K562 (cell line): ENCODE data around the gene SPATC1L. TPM values are rescaled to one million over a fixed set of nuclear protein-coding genes. Genes with fewer than 3 reads are reported as not detected.
A peak's percentile ranks its signal among the peaks of the same experiment; 100 is the strongest.

ENCODE experiments used
- NFIC ChIP-seq: fragments of 450-650 bp; IDR thresholded peaks from 2 replicates; pipeline ENCODE4 v1.6.1; 2017; ENCODE audit warnings: mild to moderate bottlenecking, inconsistent platforms
- RCOR1 ChIP-seq, 2 experiments: IDR thresholded peaks; 2 replicates each; pipeline ENCODE4 v1.6.1; 2012; ENCODE audit warnings: low read depth in 2 of 2, low read length in 2 of 2, borderline replicate concordance in 1 of 2, improper control_type of control experiment in 1 of 2
- SIRT6 ChIP-seq: IDR thresholded peaks from one replicate; pipeline ENCODE4 v1.6.1; 2012; ENCODE audit warnings: low read depth, mild to moderate bottlenecking, control low read depth, inconsistent platforms, low read length, moderate library complexity
- ZFPM2 ChIP-seq: fragments of 250-450 bp; sonication (Bioruptor Pico); IDR thresholded peaks from 2 replicates; pipeline ENCODE4 v1.5.1; 2022; ENCODE audit warnings: mild to moderate bottlenecking
- ZNF589 ChIP-seq: fragments of 200-800 bp; sonication (Bioruptor generic); IDR thresholded peaks from 2 replicates; pipeline ENCODE4 v1.6.1; 2016; ENCODE audit warnings: low read depth, missing genetic modification characterization, missing compliant biosample characterization
- polyA plus RNA-seq, 8 experiments: library from polyadenylated mRNA; depleted of rRNA in 4 of 8; stranded (reverse) in 5 of 8; unstranded in 3 of 8; fragments of >200 nt; fragmentation: Nextera tagmentation in 2 of 8; fragmentation: Illumina TruSeq in 1 of 8; extraction: Ambion mirVana in 2 of 8; extraction: Trizol in 1 of 8; gene quantifications; 2 replicates each; pipeline versions ENCODE4 v1.2.1 to v1.2.3, GENCODE V29; 2011 to 2014; ENCODE audit warnings: inconsistent platforms in 1 of 8, missing spikeins in 1 of 8
- total RNA-seq, 7 experiments: library from RNA; depleted of rRNA in 6 of 7; stranded (reverse); fragments of >200 nt in 6 of 7; fragmentation: Illumina TruSeq in 2 of 7; extraction: Trizol in 2 of 7; gene quantifications; 2 replicates each; pipeline versions ENCODE4 v1.2.1 to v1.2.3, GENCODE V29; 2011 to 2021; ENCODE audit warnings: low replicate concordance in 1 of 7
- TF ChIP-seq, protein P1 (sequence below), 2 experiments: fragments of 150-350 bp in 1 of 2; IDR thresholded peaks; 2 replicates each; pipeline ENCODE4 v1.6.1; 2012 to 2016; ENCODE audit warnings: low read depth in 2 of 2, low read length in 2 of 2, mild to moderate bottlenecking in 1 of 2, moderate library complexity in 1 of 2
- TF ChIP-seq, protein P2 (sequence below): sonication (generic); formaldehyde crosslinking; IDR thresholded peaks from 2 replicates; pipeline ENCODE4 v1.4.0; 2020; ENCODE audit warnings: mild to moderate bottlenecking, missing genetic modification reagents
- TF ChIP-seq, protein P3 (sequence below), 3 experiments: IDR thresholded peaks in 2 of 3; conservative IDR thresholded peaks in 1 of 3; 2 replicates each; pipeline ENCODE4 v1.5.1; 2011 to 2012; ENCODE audit warnings: low read length in 3 of 3, mild to moderate bottlenecking in 3 of 3, control low read depth in 2 of 3, improper control_type of control experiment in 1 of 3, inconsistent platforms in 1 of 3, low read depth in 1 of 3, mixed read lengths in 1 of 3, moderate library complexity in 1 of 3; ENCODE audit not compliant: insufficient read depth in 2 of 3

SPATC1L gene
- total and polyA plus RNA-seq, 9 of the 15 experiments (the other 6 are each of a cell fraction or from before 2014, with no cell fraction given): 0.14 to 121 (median 34.0) TPM; not detected in 1

DNA sequence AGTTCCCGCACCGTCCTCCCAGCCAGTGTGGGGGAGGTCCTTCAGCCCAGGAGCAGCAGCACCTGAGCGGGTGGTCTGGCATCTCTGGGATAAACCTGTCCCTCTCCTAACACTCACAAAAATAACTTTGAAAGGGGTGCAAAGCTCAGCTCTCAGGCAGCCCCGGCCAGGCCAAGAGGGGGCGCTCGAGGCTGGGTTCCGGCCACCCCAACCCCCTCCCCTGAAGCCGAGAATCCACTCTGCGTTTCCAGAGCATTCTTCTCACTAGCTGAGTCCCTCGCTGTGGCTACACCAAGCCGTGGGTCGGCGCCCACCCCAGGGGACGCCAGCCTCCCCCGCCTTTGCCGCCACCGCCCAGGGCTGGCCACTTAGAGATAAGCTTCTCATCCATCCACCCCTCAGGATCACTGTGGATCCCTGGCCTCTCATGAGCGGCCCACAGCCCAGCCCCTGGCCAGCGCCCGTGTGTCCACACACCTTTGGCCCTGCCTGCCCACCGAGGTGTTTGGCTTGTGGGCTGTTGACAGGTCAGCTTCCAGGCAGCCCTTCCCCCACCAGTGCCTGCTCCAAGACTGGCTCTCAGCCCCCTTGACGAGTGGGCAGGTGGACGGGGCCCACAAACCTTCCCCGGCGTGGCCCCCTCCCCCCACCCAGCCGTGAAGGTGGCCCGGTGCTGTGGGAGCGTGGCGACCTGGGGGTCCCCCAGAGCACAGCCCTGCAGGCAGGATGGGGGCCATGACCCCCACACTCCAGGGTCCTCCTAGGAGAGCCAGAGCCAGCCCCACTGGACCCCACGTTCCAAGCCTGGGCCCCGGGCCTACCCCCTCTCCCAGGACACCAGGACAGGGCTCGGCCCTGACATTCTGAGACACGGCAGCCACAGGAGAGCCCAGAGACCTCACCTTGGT lies 30.8 kb downstream of the SPATC1L start (continued):
- TF ChIP-seq, protein P1, sequence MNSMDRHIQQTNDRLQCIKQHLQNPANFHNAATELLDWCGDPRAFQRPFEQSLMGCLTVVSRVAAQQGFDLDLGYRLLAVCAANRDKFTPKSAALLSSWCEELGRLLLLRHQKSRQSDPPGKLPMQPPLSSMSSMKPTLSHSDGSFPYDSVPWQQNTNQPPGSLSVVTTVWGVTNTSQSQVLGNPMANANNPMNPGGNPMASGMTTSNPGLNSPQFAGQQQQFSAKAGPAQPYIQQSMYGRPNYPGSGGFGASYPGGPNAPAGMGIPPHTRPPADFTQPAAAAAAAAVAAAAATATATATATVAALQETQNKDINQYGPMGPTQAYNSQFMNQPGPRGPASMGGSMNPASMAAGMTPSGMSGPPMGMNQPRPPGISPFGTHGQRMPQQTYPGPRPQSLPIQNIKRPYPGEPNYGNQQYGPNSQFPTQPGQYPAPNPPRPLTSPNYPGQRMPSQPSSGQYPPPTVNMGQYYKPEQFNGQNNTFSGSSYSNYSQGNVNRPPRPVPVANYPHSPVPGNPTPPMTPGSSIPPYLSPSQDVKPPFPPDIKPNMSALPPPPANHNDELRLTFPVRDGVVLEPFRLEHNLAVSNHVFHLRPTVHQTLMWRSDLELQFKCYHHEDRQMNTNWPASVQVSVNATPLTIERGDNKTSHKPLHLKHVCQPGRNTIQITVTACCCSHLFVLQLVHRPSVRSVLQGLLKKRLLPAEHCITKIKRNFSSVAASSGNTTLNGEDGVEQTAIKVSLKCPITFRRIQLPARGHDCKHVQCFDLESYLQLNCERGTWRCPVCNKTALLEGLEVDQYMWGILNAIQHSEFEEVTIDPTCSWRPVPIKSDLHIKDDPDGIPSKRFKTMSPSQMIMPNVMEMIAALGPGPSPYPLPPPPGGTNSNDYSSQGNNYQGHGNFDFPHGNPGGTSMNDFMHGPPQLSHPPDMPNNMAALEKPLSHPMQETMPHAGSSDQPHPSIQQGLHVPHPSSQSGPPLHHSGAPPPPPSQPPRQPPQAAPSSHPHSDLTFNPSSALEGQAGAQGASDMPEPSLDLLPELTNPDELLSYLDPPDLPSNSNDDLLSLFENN (IDR thresholded peaks at IDR 0.05; ENCODE audit: low read depth in 2 of 2, low read length in 2 of 2): peak in 1 of 2 experiments; percentile 57; a peak in 1 of 4 replicates
- TF ChIP-seq RCOR1 (IDR thresholded peaks at IDR 0.05; ENCODE audit: borderline replicate concordance in 1 of 2, low read depth in 2 of 2, low read length in 2 of 2) (peak in 1 of 2 experiments; percentile 8; a peak in 1 of 4 replicates), ZFPM2 (CRISPR knock-in tag) (no peak), SIRT6 (no peak), ZNF589 (CRISPR knock-in tag) (0 out of 2 replicates have a peak, but pooled peaks have one; percentile 24), NFIC (no peak; the same call in 1 of the 2 replicates)
- TF ChIP-seq, protein P2, sequence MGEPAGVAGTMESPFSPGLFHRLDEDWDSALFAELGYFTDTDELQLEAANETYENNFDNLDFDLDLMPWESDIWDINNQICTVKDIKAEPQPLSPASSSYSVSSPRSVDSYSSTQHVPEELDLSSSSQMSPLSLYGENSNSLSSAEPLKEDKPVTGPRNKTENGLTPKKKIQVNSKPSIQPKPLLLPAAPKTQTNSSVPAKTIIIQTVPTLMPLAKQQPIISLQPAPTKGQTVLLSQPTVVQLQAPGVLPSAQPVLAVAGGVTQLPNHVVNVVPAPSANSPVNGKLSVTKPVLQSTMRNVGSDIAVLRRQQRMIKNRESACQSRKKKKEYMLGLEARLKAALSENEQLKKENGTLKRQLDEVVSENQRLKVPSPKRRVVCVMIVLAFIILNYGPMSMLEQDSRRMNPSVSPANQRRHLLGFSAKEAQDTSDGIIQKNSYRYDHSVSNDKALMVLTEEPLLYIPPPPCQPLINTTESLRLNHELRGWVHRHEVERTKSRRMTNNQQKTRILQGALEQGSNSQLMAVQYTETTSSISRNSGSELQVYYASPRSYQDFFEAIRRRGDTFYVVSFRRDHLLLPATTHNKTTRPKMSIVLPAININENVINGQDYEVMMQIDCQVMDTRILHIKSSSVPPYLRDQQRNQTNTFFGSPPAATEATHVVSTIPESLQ (CRISPR knock-in tag): no peak
- TF ChIP-seq, protein P3, sequence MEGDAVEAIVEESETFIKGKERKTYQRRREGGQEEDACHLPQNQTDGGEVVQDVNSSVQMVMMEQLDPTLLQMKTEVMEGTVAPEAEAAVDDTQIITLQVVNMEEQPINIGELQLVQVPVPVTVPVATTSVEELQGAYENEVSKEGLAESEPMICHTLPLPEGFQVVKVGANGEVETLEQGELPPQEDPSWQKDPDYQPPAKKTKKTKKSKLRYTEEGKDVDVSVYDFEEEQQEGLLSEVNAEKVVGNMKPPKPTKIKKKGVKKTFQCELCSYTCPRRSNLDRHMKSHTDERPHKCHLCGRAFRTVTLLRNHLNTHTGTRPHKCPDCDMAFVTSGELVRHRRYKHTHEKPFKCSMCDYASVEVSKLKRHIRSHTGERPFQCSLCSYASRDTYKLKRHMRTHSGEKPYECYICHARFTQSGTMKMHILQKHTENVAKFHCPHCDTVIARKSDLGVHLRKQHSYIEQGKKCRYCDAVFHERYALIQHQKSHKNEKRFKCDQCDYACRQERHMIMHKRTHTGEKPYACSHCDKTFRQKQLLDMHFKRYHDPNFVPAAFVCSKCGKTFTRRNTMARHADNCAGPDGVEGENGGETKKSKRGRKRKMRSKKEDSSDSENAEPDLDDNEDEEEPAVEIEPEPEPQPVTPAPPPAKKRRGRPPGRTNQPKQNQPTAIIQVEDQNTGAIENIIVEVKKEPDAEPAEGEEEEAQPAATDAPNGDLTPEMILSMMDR (IDR thresholded peaks at IDR 0.05 in 2 of 3, conservative IDR thresholded peaks at IDR 0.05 in 1 of 3; ENCODE audit: insufficient read depth in 2 of 3, low read depth in 1 of 3, low read length in 3 of 3): peak; percentile 88 to 98 (median 93)
